Right cardiac atrium (tissue), 5 donors: Measurements from ENCODE around the gene THEMIS2. TPM values are rescaled to one million over a fixed set of nuclear protein-coding genes. Genes with fewer than 3 reads are reported as not detected.

Experiments
- ATAC-seq, 2 donors: fragments of 200-7000 bp; cut with Tn5 transposase; one replicate each; pipeline versions ENCODE4 v1.8.0 to v1.9.1; 2020; ENCODE audit warnings: moderate library complexity in 2 of 2, mild to moderate bottlenecking in 1 of 2
- DNase-seq, 3 donors: peaks; one replicate each; pipeline ENCODE4 v3.0.0-alpha.2; 2020
- H3K27ac ChIP-seq: one replicate; pipeline ENCODE4 v1.5.1; 2013; ENCODE audit warnings: mild to moderate bottlenecking, low read length, control low read depth, moderate library complexity
- H3K27me3 ChIP-seq: one replicate; pipeline ENCODE4 v1.6.1; 2013; ENCODE audit not compliant: control insufficient read depth, insufficient read depth
- H3K4me1 ChIP-seq: one replicate; pipeline ENCODE4 v1.6.1; 2013; ENCODE audit warnings: low read length; ENCODE audit not compliant: control insufficient read depth, insufficient read depth
- H3K4me3 ChIP-seq: one replicate; pipeline ENCODE4 v1.5.1; 2013; ENCODE audit warnings: low read length, control low read depth
- H3K9me3 ChIP-seq: one replicate; pipeline ENCODE4 v1.6.1; 2013; ENCODE audit warnings: low read length; ENCODE audit not compliant: control insufficient read depth
- WGBS: extraction: QIAGEN DNeasy Blood & Tissue Kit; methylation state at CpG from one replicate; pipeline ENCODE4 v1.1.7; 2013; 5-methylcytosine and 5-hydroxymethylcytosine counted together
- intact Hi-C, 4 donors: fragments of 100-400 bp; cut with DNase I; formaldehyde crosslinking; loops; one replicate each; pipeline versions ENCODE4 v1.11.0 to v1.14.0; 2022 to 2023
- polyA plus RNA-seq: library from polyadenylated mRNA; stranded (reverse); fragments of 200-250 nt; gene quantifications from one replicate; pipeline ENCODE4 v1.2.3, GENCODE V29; 2013
- total RNA-seq, 4 donors: library from RNA; stranded (reverse); fragmentation: NEBNext Ultra II Directional; extraction: Animal tissue kit (Norgen Biotek cat#: 25700); gene quantifications; one replicate each; pipeline ENCODE4 v1.2.1, GENCODE V29; 2021
- donor health status: healthy with polysubstance abuse.
- donor health status: DM: no; HTN: yes; CAD: no.
- donor health status: DM: no; HTN: no; CAD: no.
- donor health status: DM: no; HTN: yes; CAD: no; lungs with severe emphysema.
- donor health status: DM: yes; HTN: yes; CAD: no.

THEMIS2 gene
- total and polyA plus RNA-seq, 5 donors = 5.1 to 10.1 (median 9.2) TPM

- no peak overlapping the region for H3K4me3 ChIP-seq
- no peak for ATAC-seq
- DNase-seq = no peak
- H3K27ac ChIP-seq = no peak overlapping the region
- H3K4me1 ChIP-seq = no peaks in the 10 kb centered on the region
- H3K9me3 ChIP-seq = no peaks in the 10 kb centered on the region
- H3K27me3 ChIP-seq = no peaks in the 10 kb centered on the region
- WGBS = 85% methylated on average over 18 of the region's 18 CpGs
- intact Hi-C loops = no loop called here
Observed at GRCh38 chr1:27876341-27877114, 4.2 kb downstream of the THEMIS2 start.

- intact Hi-C loops = no loop called here
- no peak overlapping the region for H3K27ac ChIP-seq
- H3K9me3 ChIP-seq = no peaks in the 10 kb centered on the region
- H3K4me3 ChIP-seq = no peak overlapping the region
- ATAC-seq (no peak), DNase-seq (no peak)
- H3K4me1 ChIP-seq = no peaks in the 10 kb centered on the region
- WGBS = 96% methylated on average over 2 of the region's 2 CpGs
- H3K27me3 ChIP-seq = no peaks in the 10 kb centered on the region
Observed at GRCh38 chr1:27877115-27877416, 4.7 kb downstream of the THEMIS2 start.

- Histone ChIP-seq H3K27ac (no peak overlapping the region), H3K27me3 (no peaks in the 10 kb centered on the region), H3K9me3 (no peaks in the 10 kb centered on the region), H3K4me3 (no peak overlapping the region), H3K4me1 (no peaks in the 10 kb centered on the region)
- no peak for ATAC-seq
- no peak for DNase-seq
- intact Hi-C loops = no loop called here
- WGBS = 90% methylated on average over 4 of the region's 4 CpGs
Observed at GRCh38 chr1:27878039-27878438, 5.7 kb downstream of the THEMIS2 start.

GRCh38 chr1:27878787-27879335 is 6.5 kb downstream of the THEMIS2 start:
- Histone ChIP-seq H3K9me3 (no peaks in the 10 kb centered on the region), H3K27ac (no peak overlapping the region), H3K4me3 (no peak overlapping the region), H3K27me3 (no peaks in the 10 kb centered on the region), H3K4me1 (no peaks in the 10 kb centered on the region)
- intact Hi-C loops = no loop called here
- no peak for ATAC-seq
- WGBS = 63% methylated on average over 8 of the region's 8 CpGs
- no peak for DNase-seq

- intact Hi-C loops = no loop called here
- Histone ChIP-seq H3K4me3 (no peak overlapping the region), H3K4me1 (no peaks in the 10 kb centered on the region), H3K27me3 (no peaks in the 10 kb centered on the region), H3K9me3 (no peaks in the 10 kb centered on the region), H3K27ac (no peak overlapping the region)
- no peak for DNase-seq
- no peak for ATAC-seq
- WGBS = 83% methylated on average over 10 of the region's 10 CpGs
Observed at GRCh38 chr1:27879374-27880082, 7.2 kb downstream of the THEMIS2 start.

- ATAC-seq (no peak), DNase-seq (no peak)
- Histone ChIP-seq H3K27me3 (no peaks in the 10 kb centered on the region), H3K4me1 (no peaks in the 10 kb centered on the region), H3K4me3 (no peak overlapping the region), H3K27ac (no peak overlapping the region), H3K9me3 (no peaks in the 10 kb centered on the region)
- intact Hi-C loops = no loop called here
- 86% methylated on average over 6 of the region's 6 CpGs for WGBS
Observed at GRCh38 chr1:27882543-27882903, 10.2 kb downstream of the THEMIS2 start.

- intact Hi-C loops = no loop called here
- Histone ChIP-seq H3K27ac (no peak overlapping the region), H3K9me3 (no peaks in the 10 kb centered on the region), H3K4me3 (no peak overlapping the region), H3K27me3 (no peaks in the 10 kb centered on the region), H3K4me1 (no peaks in the 10 kb centered on the region)
- whole genome bisulfite sequencing = 89% methylated on average over 13 of the region's 13 CpGs
- DNase-seq (no peak), ATAC-seq (no peak)
Observed at GRCh38 chr1:27883536-27883935, 11.2 kb downstream of the THEMIS2 start.

GRCh38 chr1:27884006-27884954 is 11.9 kb downstream of the THEMIS2 start:
- ATAC-seq (peak in 1 of 2 donors; percentile 29), DNase-seq (peak in 1 of 3 donors; percentile 57)
- Histone ChIP-seq H3K27me3 (no peaks in the 10 kb centered on the region), H3K27ac (no peak overlapping the region), H3K4me3 (no peak overlapping the region), H3K9me3 (no peaks in the 10 kb centered on the region), H3K4me1 (no peaks in the 10 kb centered on the region)
- intact Hi-C loops = no loop called here
- 81% methylated on average over 24 of the region's 24 CpGs for WGBS

- no peaks in the 10 kb centered on the region for H3K4me1 ChIP-seq
- H3K27me3 ChIP-seq = no peaks in the 10 kb centered on the region
- WGBS = 80% methylated on average over 8 of the region's 8 CpGs
- ATAC-seq (peak; percentile 23 to 46), DNase-seq (no peak)
- no peaks in the 10 kb centered on the region for H3K9me3 ChIP-seq
- no peak overlapping the region for H3K4me3 ChIP-seq
- H3K27ac ChIP-seq = peak overlapping the region; percentile 84
- intact Hi-C loops = no loop called here
Observed at GRCh38 chr1:27885114-27885528, 12.8 kb downstream of the THEMIS2 start.

- Histone ChIP-seq H3K4me1 (no peaks in the 10 kb centered on the region), H3K27ac (peak overlapping the region; percentile 84), H3K4me3 (no peak overlapping the region), H3K27me3 (no peaks in the 10 kb centered on the region), H3K9me3 (no peaks in the 10 kb centered on the region)
- ATAC-seq (peak; percentile 58 to 65), DNase-seq (no peak)
- WGBS = 83% methylated on average over 15 of the region's 15 CpGs
- intact Hi-C loops = no loop called here
Observed at GRCh38 chr1:27885621-27886352, 13.4 kb downstream of the THEMIS2 start.
